Activated CD8-positive, alpha-beta memory T cell treated with anti-CD3 and anti-CD28 coated beads for 24 hours (primary cell): Measurements from ENCODE around the gene APRT.
A peak's percentile ranks its signal among the peaks of the same experiment; 100 is the strongest.

ENCODE experiments used
- DNase-seq: peaks from one replicate; pipeline ENCODE4 v3.0.0-alpha.2; 2020

APRT gene

DNA sequence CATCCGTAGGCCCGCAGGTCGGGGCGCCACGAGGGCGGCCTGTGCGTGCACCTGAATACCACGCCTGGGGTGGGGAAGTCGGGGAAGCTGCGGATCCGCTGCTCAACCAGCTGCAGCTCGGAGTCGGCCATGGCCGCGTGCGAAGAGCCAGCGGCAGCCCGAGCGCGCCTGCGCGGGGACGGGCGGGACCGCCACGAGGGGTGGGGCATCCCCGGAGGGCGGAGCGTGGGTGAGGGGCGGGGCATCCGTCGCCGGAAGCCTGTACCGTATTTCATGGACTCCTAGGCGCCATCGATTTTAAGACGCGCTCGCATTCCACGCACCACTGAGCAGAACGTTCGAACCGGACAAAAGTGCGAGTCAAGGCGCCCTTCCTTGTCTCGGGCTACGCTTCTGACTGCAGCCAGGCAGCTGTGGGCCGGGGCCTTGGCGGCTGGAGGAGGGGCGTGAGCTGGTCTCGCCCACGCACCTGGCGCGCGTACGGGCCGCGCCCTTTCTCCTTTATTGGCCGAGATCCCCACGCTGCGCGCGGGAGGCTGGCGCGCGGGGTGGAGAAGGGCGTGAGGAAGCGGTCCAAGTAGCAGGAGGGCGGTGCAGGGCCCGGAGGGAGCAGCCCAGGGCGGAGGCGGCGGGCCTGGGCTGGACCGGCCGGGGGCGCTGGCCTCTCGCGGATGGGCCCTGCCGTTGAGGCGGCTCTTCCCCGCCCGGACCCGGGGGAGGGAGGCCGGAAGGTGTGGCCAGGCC lies at the start of gene APRT:
APRT (minus strand) TSS at position 160 of the 744 bp plus-strand sequence; CDS start at position 131, 29 bp downstream.
- peak; percentile 100 for DNase-seq

DNA sequence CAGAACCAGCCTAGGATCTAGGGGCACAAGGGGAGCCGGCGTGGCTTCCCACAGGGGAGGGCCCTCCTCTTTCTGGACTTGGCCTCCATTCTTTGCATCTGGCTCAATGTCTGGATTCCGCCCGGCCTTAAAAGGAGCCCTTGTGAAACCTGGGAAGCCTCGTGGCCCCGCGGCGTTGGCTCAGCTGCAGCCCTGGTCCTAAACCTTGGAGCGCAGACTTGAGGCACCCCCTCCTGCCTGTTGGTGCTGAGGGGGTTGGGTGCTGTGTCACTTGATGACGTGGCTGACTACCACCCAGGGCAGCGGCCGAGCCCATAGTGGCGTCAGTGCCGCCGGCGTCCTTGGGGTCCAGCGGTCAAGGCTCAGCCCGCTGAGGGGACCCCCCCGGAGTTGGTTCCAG lies 49.6 kb upstream of the APRT start:
- DNase-seq: no peak

DNA sequence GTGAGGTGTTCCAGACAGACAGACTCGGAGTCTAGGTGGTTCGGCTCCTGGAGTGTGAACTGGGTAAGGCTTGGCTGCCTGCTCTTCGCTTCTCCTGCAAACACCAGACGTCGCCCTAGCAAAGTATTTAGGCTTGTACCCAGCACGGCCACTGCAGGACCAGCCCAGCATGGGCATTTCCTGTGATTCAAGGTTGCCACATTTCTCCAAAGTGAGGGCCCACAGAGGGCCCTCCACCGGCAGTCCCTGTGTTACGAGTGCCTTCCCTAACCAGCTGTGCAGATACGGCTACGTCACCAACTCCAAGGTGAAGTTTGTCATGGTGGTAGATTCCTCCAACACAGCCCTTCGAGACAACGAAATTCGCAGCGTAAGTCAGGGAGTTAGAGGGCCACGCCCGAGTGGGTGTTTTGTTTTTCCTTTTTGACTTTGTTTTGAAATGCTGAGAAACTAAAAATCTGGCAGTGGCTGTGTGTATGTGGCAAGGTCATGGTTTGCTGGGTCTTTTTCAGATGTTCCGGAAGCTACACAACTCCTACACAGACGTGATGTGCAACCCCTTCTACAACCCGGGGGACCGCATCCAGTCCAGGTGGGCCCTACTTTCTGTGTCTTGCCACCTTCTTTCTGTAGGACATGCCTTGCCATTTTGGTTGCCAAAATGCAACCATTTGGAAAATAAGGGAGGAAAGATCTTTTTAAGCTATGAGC lies 47.8 kb upstream of the APRT start:
- no peak for DNase-seq

- peak; percentile 88 for DNase-seq
These were observed 46.1 kb upstream of the APRT start for GRCh38 chr16:88857728-88858339.

DNA sequence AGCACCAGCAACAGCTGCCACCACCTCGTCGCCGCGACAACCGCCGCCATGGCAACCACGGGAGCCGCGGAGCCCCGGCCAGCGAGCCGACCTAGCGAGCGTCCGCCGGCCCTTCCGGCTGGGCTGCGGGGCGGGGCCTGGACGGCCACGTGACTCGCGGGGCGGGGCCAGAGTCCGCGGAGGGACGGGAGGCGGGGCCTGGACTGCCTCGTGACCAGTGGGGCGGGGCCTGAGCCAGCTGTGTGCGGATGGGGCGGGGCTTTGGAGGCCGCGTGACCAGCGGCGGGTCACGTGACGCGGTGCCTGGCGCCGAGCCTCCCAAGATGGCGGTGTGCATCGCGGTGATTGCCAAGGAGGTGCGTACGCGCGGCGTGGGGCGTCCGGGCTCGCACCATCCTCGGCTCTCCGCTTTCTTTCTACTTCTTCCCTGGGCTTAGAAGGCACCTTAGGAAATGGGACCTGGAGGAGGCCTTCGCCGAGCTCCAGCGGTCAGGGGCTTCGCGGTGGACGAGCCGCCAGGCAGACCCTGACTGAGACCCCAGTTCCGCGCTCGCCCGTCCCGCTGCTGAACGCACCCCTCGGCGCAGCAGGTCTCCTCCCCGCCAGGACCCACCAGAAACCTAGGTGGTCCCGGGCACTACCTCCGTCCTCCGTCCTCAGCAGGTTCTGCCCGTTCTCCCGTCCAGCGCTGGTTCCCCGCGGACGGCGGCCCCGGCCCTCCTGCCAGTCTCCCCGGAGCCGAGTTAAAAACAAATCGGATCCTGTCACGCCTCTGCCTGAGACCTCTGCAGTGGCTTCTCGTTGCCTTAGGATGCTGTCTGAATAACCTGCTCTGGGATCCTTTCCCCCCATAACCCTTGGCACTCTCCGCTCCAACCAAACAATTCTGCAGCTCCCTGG lies 45.4 kb upstream of the APRT start, which contains the start of the genes GALNS and TRAPPC2L:
GALNS (minus strand) TSS at position 120 of the 900 bp plus-strand sequence; CDS start at position 50, 70 bp downstream.
TRAPPC2L (plus strand) TSS at position 300 of the 900 bp plus-strand sequence; CDS start at position 324, 24 bp downstream.
- peak; percentile 100 for DNase-seq

- peak; percentile 68 for DNase-seq
These were observed 44.5 kb upstream of the APRT start for GRCh38 chr16:88856122-88856827.

DNA sequence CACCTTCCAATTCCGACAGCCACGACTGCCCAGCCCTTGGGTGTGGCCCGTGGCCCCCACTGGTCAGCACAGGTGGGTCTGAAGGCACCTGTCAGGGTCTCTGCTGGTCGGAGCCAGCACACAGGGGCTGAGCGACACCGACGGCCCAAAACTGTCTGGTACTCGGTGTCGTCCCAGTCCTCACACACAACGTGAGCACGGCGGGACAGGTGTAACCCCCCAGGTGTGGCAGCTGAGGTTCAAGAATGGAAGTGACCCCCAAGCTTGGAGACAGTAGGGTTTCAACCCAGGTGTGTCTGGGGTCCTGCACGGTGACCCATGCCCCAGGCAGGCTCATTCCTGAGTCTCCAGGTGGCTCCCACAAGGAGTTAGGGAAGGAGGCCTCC lies 44.0 kb upstream of the APRT start:
- DNase-seq: no peak

DNA sequence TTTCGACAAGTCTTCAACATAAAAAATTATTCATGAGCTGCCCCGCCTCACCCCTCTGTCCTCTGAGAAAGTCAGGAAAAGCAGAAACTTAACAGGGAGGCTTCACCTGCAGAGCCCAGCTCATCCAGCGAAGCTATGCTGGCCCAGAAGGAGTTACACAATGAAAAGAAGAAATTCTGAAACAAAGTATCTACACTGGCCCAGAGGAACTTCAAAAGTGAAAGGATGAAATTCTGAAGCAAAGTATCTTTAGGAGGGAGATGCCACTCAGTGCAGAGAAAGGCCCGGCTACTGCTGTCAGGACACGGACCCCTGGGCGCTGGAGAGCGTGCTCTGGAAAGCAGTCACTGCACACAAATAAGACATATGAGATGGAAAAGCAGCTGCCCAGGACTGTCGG lies 43.4 kb upstream of the APRT start:
- no peak for DNase-seq

- peak; percentile 65 for DNase-seq
These were observed 42.8 kb upstream of the APRT start for GRCh38 chr16:88854306-88855111.

- DNase-seq: no peak
These were observed 41.7 kb upstream of the APRT start for GRCh38 chr16:88853325-88853941.

GRCh38 chr16:88851616-88852015 lies 39.9 kb upstream of the APRT start:
- no peak for DNase-seq

DNA sequence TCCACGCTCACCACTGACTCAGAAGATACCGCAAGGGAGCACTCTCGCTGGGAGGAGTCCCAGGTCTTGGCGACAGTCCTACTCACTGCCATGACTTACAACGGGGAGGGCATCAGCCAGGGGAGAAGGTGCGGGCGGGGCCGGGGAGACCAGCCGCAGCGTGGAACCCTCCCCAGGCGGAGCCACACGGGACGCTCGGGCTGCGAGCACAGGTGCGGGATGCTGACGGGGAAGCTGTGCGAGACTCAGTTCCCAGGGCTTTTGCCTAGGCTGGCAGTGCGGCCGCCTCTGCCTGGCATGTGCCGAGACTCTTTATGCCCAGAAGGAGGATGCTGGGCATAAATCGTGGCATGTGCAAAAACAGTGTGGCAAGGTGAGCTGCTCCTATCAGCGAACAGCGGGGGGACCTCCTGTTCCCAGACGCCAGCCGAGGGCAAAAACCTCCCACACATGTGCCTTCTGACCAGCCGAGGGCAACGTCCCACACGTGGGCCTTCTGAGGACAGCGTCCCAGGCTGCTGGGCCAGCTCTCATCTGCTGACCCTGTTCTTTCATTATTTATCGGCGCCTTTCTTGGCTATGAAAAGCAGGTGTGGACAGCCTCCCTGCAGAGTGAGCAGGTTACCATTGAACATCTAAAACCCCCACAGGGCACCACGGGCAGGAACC lies 38.9 kb upstream of the APRT start:
- DNase-seq: no peak

GRCh38 chr16:88848557-88848956 lies 36.8 kb upstream of the APRT start:
- DNase-seq: no peak

- DNase-seq: no peak
These were observed 35.9 kb upstream of the APRT start for GRCh38 chr16:88847654-88848053.

DNA sequence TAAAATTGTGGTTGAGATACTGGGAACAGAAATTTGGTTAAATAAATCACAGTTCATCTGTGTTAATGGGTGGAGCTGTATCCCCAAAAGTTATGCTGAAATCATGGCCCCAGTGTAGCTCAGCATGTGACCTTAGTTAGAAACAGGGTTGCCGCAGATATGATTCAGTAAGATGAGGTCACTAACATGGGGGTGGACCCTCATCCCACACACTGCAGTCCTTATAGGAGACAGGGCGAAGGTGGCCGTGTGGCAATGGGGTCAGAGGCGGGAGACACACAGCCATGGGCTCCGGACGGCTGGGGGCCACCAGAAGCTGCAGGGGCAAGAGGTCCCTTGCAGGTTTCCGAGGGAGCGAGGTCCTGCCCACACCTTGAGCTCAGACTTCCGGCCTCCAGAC lies 34.4 kb upstream of the APRT start:
- no peak for DNase-seq

GRCh38 chr16:88844419-88845036 lies 32.8 kb upstream of the APRT start:
- no peak for DNase-seq

DNA sequence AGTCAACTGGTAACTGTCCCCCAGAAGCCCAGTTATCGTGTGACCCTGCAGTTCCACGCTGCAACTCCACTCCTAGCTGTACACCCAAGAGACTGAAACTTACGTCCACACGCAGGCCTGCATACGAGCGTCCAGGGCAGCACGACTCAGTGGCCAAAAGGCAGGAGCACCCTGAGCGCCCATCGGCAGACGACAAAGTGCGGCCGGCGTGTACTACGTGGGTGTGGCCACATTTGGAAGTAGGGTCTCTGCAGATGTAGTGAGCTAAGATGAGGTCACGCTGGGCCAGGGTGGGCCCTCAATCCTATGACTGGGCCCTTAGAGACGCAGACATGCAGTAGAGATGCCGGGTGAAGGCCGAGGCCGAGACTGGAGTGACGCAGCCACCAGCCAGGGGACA lies 31.5 kb upstream of the APRT start:
- DNase-seq: no peak

DNA sequence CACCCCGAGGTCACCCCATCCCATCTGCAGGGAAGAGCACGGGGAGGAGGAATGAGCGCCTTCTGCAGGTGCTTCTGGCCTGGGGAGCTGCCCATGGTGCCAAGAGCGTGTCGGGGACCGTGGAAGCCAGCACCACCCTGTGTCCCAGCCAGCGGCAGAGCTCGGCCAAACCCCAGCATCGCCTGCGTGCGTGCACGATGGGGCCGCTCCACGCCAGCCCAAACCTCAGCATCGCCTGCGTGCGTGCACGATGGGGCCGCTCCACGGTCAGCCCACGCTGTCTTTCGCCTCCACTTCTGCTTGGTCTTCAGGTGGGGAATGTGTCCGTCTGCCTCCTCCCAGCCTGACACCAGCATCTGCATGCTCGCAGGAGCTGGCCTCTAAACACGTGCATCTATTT lies 31.1 kb upstream of the APRT start:
- DNase-seq: no peak

DNA sequence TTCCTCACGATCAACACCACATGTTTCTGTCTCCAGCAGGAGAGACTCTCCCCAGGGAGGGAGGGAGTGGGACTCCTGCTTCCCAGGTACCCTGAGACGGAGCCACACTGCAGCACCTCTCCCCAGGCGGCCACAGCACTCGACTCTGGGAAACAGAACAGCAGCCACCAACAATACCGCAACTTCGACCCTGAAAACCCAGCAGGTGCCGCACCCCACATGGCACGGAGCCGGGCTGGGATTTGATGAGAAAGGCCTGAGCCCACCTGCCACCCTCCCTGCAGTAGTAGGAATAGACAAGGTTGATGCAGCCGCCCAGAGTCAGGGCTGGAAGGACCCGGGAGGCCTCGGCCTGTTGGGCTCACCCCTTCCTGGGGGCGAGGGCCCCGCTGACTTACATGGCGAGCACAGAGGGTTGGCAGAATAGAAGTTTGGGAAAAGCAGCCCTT lies 30.6 kb upstream of the APRT start:
- DNase-seq: no peak
